SK-N-SH treated with all-trans-retinoic acid at 6 μM for 48 hours (cell line): ENCODE data around the gene PRR23E.
A peak's percentile ranks its signal among the peaks of the same experiment; 100 is the strongest.

Experiments used
- ATAC-seq: fragments of 200-7000 bp; cut with Tn5 transposase; 3 replicates; pipeline ENCODE4 v1.9.1; 2020; ENCODE audit warnings: mild to moderate bottlenecking, moderate library complexity
- CSDC2 ChIP-seq: fragments of 250-450 bp; sonication (Bioruptor Pico); IDR thresholded peaks from 2 replicates; pipeline ENCODE4 v1.5.0; 2020; ENCODE audit warnings: mild to moderate bottlenecking, moderate library complexity
- ESRRG ChIP-seq: fragments of 250-450 bp; sonication (Bioruptor Pico); IDR thresholded peaks from 2 replicates; pipeline ENCODE4 v1.6.1; 2021; ENCODE audit warnings: mild to moderate bottlenecking
- GLIS3 ChIP-seq: fragments of 250-450 bp; sonication (Bioruptor Pico); IDR thresholded peaks from 2 replicates; pipeline ENCODE4 v1.5.0; 2020; ENCODE audit warnings: mild to moderate bottlenecking, moderate library complexity
- OSR1 ChIP-seq: fragments of 250-450 bp; sonication (Bioruptor Pico); IDR thresholded peaks from 2 replicates; pipeline ENCODE4 v1.8.0; 2022; ENCODE audit warnings: moderate library complexity, mild to moderate bottlenecking, inconsistent platforms
- PATZ1 ChIP-seq: fragments of 250-450 bp; sonication (Bioruptor Pico); IDR thresholded peaks from 2 replicates; pipeline ENCODE4 v1.8.0; 2020; ENCODE audit warnings: mild to moderate bottlenecking, moderate library complexity, borderline replicate concordance
- RARB ChIP-seq: fragments of 250-450 bp; sonication (Bioruptor Pico); IDR thresholded peaks from 2 replicates; pipeline ENCODE4 v1.8.0; 2021; ENCODE audit warnings: mild to moderate bottlenecking, moderate library complexity
- SNAI2 ChIP-seq: fragments of 250-450 bp; sonication (Bioruptor Pico); IDR thresholded peaks from 2 replicates; pipeline ENCODE4 v1.5.0; 2020; ENCODE audit warnings: mild to moderate bottlenecking, moderate library complexity
- TCF4 ChIP-seq: fragments of 250-450 bp; sonication (Bioruptor Pico); IDR thresholded peaks from 2 replicates; pipeline ENCODE4 v1.8.0; 2021; ENCODE audit warnings: mild to moderate bottlenecking, moderate library complexity, borderline replicate concordance
- TOX ChIP-seq: fragments of 250-450 bp; sonication (Bioruptor Pico); IDR thresholded peaks from 2 replicates; pipeline ENCODE4 v1.8.0; 2021; ENCODE audit warnings: mild to moderate bottlenecking, moderate library complexity, borderline replicate concordance
- ZC3H10 ChIP-seq: fragments of 250-450 bp; sonication (Bioruptor Pico); IDR thresholded peaks from 2 replicates; pipeline ENCODE4 v1.5.1; 2021; ENCODE audit warnings: mild to moderate bottlenecking, moderate library complexity
- ZFP3 ChIP-seq: fragments of 250-450 bp; sonication (Bioruptor Pico); IDR thresholded peaks from 2 replicates; pipeline ENCODE4 v1.5.0; 2020; ENCODE audit warnings: mild to moderate bottlenecking, moderate library complexity
- ZFP30 ChIP-seq: fragments of 450-650 bp; formaldehyde crosslinking; IDR thresholded peaks from 2 replicates; pipeline ENCODE4 v1.5.0; 2022; ENCODE audit warnings: mild to moderate bottlenecking, moderate library complexity
- ZNF565 ChIP-seq: fragments of 450-650 bp; formaldehyde crosslinking; conservative IDR thresholded peaks from 2 replicates; pipeline ENCODE4 v1.5.0; 2020; ENCODE audit warnings: low read depth, mild to moderate bottlenecking, moderate library complexity
- ZNF70 ChIP-seq: fragments of 450-650 bp; formaldehyde crosslinking; IDR thresholded peaks from 2 replicates; pipeline ENCODE4 v1.5.0; 2020; ENCODE audit warnings: mild to moderate bottlenecking, moderate library complexity
- ZNF8 ChIP-seq: fragments of 450-650 bp; formaldehyde crosslinking; IDR thresholded peaks from 2 replicates; pipeline ENCODE4 v1.5.0; 2020; ENCODE audit warnings: mild to moderate bottlenecking, moderate library complexity
- TF ChIP-seq, protein P1 (sequence below): fragments of 250-450 bp; sonication (Bioruptor Pico); IDR thresholded peaks from 2 replicates; pipeline ENCODE4 v1.5.1; 2020; ENCODE audit warnings: low read depth, mild to moderate bottlenecking, moderate library complexity
- TF ChIP-seq, protein P2 (sequence below): fragments of 250-450 bp; sonication (Bioruptor Pico); IDR thresholded peaks from 2 replicates; pipeline ENCODE4 v1.5.0; 2020; ENCODE audit warnings: mild to moderate bottlenecking, moderate library complexity
- TF ChIP-seq, protein P3 (sequence below): fragments of 250-450 bp; sonication (Bioruptor Pico); IDR thresholded peaks from 2 replicates; pipeline ENCODE4 v1.5.1; 2021; ENCODE audit warnings: mild to moderate bottlenecking, moderate library complexity
- TF ChIP-seq, protein P4 (sequence below): fragments of 250-450 bp; sonication (Bioruptor Pico); IDR thresholded peaks from 2 replicates; pipeline ENCODE4 v1.8.0; 2021; ENCODE audit warnings: low read depth, mild to moderate bottlenecking, moderate library complexity, borderline replicate concordance

Gene PRR23E

GRCh38 chr3:127167315-127168043, 25.5 kb upstream of the PRR23E start:
- ATAC-seq: no peak
- TF ChIP-seq CSDC2 (CRISPR knock-in tag): no peak
- no peak for TF ChIP-seq OSR1 (CRISPR knock-in tag)
- TF ChIP-seq, protein P1, sequence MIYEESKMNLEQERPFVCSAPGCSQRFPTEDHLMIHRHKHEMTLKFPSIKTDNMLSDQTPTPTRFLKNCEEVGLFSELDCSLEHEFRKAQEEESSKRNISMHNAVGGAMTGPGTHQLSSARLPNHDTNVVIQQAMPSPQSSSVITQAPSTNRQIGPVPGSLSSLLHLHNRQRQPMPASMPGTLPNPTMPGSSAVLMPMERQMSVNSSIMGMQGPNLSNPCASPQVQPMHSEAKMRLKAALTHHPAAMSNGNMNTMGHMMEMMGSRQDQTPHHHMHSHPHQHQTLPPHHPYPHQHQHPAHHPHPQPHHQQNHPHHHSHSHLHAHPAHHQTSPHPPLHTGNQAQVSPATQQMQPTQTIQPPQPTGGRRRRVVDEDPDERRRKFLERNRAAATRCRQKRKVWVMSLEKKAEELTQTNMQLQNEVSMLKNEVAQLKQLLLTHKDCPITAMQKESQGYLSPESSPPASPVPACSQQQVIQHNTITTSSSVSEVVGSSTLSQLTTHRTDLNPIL: no peak
- no peak for TF ChIP-seq ZFP30 (CRISPR knock-in tag)
- no peak for TF ChIP-seq ZNF8
- no peak for TF ChIP-seq TCF4 (CRISPR knock-in tag)
- no peak for TF ChIP-seq PATZ1
- TF ChIP-seq, protein P2, sequence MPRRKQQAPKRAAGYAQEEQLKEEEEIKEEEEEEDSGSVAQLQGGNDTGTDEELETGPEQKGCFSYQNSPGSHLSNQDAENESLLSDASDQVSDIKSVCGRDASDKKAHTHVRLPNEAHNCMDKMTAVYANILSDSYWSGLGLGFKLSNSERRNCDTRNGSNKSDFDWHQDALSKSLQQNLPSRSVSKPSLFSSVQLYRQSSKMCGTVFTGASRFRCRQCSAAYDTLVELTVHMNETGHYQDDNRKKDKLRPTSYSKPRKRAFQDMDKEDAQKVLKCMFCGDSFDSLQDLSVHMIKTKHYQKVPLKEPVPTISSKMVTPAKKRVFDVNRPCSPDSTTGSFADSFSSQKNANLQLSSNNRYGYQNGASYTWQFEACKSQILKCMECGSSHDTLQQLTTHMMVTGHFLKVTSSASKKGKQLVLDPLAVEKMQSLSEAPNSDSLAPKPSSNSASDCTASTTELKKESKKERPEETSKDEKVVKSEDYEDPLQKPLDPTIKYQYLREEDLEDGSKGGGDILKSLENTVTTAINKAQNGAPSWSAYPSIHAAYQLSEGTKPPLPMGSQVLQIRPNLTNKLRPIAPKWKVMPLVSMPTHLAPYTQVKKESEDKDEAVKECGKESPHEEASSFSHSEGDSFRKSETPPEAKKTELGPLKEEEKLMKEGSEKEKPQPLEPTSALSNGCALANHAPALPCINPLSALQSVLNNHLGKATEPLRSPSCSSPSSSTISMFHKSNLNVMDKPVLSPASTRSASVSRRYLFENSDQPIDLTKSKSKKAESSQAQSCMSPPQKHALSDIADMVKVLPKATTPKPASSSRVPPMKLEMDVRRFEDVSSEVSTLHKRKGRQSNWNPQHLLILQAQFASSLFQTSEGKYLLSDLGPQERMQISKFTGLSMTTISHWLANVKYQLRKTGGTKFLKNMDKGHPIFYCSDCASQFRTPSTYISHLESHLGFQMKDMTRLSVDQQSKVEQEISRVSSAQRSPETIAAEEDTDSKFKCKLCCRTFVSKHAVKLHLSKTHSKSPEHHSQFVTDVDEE (CRISPR knock-in tag): no peak
- TF ChIP-seq SNAI2 (CRISPR knock-in tag): no peak
- no peak for TF ChIP-seq ZFP3 (CRISPR knock-in tag)
- TF ChIP-seq ZC3H10 (CRISPR knock-in tag): no peak
- TF ChIP-seq GLIS3 (CRISPR knock-in tag): no peak
- TF ChIP-seq, protein P3, sequence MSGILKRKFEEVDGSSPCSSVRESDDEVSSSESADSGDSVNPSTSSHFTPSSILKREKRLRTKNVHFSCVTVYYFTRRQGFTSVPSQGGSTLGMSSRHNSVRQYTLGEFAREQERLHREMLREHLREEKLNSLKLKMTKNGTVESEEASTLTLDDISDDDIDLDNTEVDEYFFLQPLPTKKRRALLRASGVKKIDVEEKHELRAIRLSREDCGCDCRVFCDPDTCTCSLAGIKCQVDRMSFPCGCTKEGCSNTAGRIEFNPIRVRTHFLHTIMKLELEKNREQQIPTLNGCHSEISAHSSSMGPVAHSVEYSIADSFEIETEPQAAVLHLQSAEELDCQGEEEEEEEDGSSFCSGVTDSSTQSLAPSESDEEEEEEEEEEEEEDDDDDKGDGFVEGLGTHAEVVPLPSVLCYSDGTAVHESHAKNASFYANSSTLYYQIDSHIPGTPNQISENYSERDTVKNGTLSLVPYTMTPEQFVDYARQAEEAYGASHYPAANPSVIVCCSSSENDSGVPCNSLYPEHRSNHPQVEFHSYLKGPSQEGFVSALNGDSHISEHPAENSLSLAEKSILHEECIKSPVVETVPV (CRISPR knock-in tag): no peak

DNA sequence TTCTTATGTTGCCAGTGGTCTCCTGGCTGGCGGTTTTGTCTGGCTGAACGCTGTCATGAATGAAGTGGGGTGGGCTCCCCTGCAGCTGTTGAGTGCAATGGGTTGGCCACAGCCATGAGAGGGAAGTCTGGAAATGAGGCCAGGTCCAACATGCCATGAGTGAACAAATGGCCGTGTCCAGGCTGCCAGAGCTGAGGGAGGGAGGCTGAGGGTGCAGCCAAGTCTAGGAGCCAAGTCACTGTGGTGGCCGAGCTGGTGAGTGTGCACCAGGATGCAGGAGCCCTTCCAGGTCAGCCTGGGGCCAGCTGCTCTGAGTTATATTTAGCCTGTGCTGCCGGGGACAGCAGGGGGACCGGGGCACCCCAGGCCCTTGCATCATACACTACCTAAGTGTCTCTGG, 24.7 kb upstream of the PRR23E start:
- ATAC-seq: no peak
- TF ChIP-seq ZFP30 (CRISPR knock-in tag): no peak
- no peak for TF ChIP-seq ZNF70
- no peak for TF ChIP-seq ZNF8
- TF ChIP-seq GLIS3 (CRISPR knock-in tag): no peak
- no peak for TF ChIP-seq ESRRG (CRISPR knock-in tag)
- no peak for TF ChIP-seq ZFP3 (CRISPR knock-in tag)
- TF ChIP-seq, protein P3 (CRISPR knock-in tag): no peak
- TF ChIP-seq, all 23 proteins: peak for 0

DNA sequence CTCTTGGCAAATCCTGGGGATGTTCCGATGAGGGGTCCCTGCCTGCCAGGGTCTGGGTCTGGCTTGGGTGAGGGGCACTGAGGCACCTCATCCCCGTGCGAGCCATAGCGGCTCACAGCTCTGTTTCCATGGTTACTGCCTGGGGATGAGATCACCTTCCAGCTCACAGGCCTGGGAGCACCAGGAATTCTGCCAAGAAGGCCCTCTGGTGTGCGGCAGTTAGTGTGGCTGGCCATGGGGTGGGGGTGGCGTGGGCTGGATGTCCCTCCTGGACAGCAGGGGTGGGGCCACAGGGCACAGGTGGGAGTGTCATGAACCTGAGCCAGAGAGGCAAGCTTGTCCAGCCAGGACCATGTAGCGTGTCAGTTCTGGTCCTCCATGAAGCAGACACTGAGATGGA, 22.1 kb upstream of the PRR23E start:
- peak; percentile 42 for ATAC-seq
- TF ChIP-seq ZFP3 (CRISPR knock-in tag): 0 out of 2 replicates have a peak, but pooled peaks have one; percentile 3
- no peak for TF ChIP-seq ZFP30 (CRISPR knock-in tag)

DNA sequence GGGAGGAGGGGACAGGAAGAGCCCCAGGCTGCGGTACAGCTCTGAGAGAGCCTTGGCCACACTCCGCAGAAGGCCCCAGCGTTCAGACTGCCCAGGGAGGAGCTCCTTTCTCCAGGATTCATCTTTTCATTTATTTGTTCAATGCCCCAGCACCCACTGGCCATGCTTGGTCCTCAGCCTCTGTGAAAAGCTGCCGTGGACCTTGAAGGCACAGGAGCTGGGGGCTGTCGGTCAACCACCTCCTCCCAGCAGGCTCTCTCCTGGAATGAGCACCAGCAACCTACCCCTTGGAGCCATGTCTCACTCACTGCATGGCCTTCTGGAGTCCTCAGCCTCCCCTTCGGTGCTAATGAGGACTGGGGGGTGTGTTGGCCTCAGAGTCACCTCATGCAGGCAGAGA, 21.6 kb upstream of the PRR23E start:
- ATAC-seq: no peak
- TF ChIP-seq ESRRG (CRISPR knock-in tag) (no peak), ZNF565 (CRISPR knock-in tag) (no peak), RARB (no peak), ZFP3 (CRISPR knock-in tag) (no peak), GLIS3 (CRISPR knock-in tag) (no peak), CSDC2 (CRISPR knock-in tag) (no peak), TOX (CRISPR knock-in tag) (no peak), OSR1 (CRISPR knock-in tag) (no peak)
- TF ChIP-seq, protein P2 (CRISPR knock-in tag): no peak
- TF ChIP-seq, protein P1: no peak
- TF ChIP-seq, protein P4, sequence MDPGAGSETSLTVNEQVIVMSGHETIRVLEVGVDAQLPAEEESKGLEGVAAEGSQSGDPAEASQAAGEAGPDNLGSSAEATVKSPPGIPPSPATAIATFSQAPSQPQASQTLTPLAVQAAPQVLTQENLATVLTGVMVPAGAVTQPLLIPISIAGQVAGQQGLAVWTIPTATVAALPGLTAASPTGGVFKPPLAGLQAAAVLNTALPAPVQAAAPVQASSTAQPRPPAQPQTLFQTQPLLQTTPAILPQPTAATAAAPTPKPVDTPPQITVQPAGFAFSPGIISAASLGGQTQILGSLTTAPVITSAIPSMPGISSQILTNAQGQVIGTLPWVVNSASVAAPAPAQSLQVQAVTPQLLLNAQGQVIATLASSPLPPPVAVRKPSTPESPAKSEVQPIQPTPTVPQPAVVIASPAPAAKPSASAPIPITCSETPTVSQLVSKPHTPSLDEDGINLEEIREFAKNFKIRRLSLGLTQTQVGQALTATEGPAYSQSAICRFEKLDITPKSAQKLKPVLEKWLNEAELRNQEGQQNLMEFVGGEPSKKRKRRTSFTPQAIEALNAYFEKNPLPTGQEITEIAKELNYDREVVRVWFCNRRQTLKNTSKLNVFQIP (CRISPR knock-in tag): no peak
